GM12878 (cell line): ENCODE results near the gene DUSP12. TPM values are rescaled to one million over a fixed set of nuclear protein-coding genes. Genes with fewer than 3 reads are reported as not detected.

ENCODE experiments used
- ATF7 ChIP-seq: fragments of 450-650 bp; IDR thresholded peaks from 2 replicates; pipeline ENCODE4 v1.6.1; 2016; ENCODE audit warnings: low read depth, mild to moderate bottlenecking
- E4F1 ChIP-seq: fragments of 450-650 bp; IDR thresholded peaks from 2 replicates; pipeline ENCODE4 v1.6.1; 2018; ENCODE audit warnings: borderline replicate concordance, mild to moderate bottlenecking; ENCODE audit not compliant: partially characterized antibody
- GABPA ChIP-seq: IDR thresholded peaks from 2 replicates; pipeline ENCODE4 v1.6.1; 2014; ENCODE audit warnings: antibody characterized with exemption, low read depth, mild to moderate bottlenecking, inconsistent platforms
- HCFC1 ChIP-seq: fragments of 150-350 bp; IDR thresholded peaks from 2 replicates; pipeline ENCODE4 v1.6.1; 2014; ENCODE audit warnings: low read length
- KLF5 ChIP-seq: fragments of 450-650 bp; IDR thresholded peaks from 2 replicates; pipeline ENCODE4 v1.6.1; 2014; ENCODE audit warnings: mild to moderate bottlenecking; ENCODE audit not compliant: partially characterized antibody
- NFIC ChIP-seq: IDR thresholded peaks from 2 replicates; pipeline ENCODE4 v1.6.1; 2012; ENCODE audit warnings: low read depth, mild to moderate bottlenecking, inconsistent platforms, low read length, moderate library complexity
- RAD51 ChIP-seq: fragments of 450-650 bp; IDR thresholded peaks from 2 replicates; pipeline ENCODE4 v1.6.1; 2016; ENCODE audit warnings: moderate library complexity, mild to moderate bottlenecking, inconsistent platforms
- SPI1 ChIP-seq: IDR thresholded peaks from 2 replicates; pipeline ENCODE4 v1.6.1; 2011; ENCODE audit warnings: low read depth, mild to moderate bottlenecking, low read length, moderate library complexity, borderline replicate concordance; ENCODE audit not compliant: insufficient read depth
- YY1 ChIP-seq: IDR thresholded peaks from 2 replicates; pipeline ENCODE4 v1.6.1; 2011; ENCODE audit warnings: low read depth, mild to moderate bottlenecking, low read length
- ZNF592 ChIP-seq: fragments of 450-650 bp; IDR thresholded peaks from 2 replicates; pipeline ENCODE4 v1.6.1; 2017; ENCODE audit warnings: mild to moderate bottlenecking, moderate library complexity
- polyA plus RNA-seq, 11 experiments: library from polyadenylated mRNA; depleted of rRNA in 4 of 11; unstranded in 6 of 11; stranded (reverse) in 5 of 11; fragments of >200 nt; fragmentation: Nextera tagmentation in 4 of 11; fragmentation: Illumina TruSeq in 1 of 11; extraction: Ambion mirVana in 4 of 11; extraction: Trizol in 1 of 11; gene quantifications; 1 replicate in 1 of 11; 2 replicates in 10 of 11; pipeline versions ENCODE4 v1.2.1 to v1.2.3, GENCODE V29; 2011 to 2016; ENCODE audit warnings: inconsistent platforms in 2 of 11, missing spikeins in 2 of 11, low read depth in 1 of 11
- total RNA-seq, 4 experiments: library from RNA; depleted of rRNA in 3 of 4; stranded (reverse); fragments of >200 nt in 3 of 4; fragmentation: Illumina TruSeq in 1 of 4; extraction: Trizol in 1 of 4; gene quantifications; 2 replicates each; pipeline versions ENCODE4 v1.2.1 to v1.2.3, GENCODE V29; 2013 to 2021

DUSP12 gene
- total and polyA plus RNA-seq, 10 of the 15 experiments (the other 5 are each of a cell fraction or from before 2014, with no cell fraction given): 7.0 to 51.5 (median 35.4) TPM

- TF ChIP-seq KLF5 (peak; percentile 61), GABPA (peak; percentile 71), YY1 (peak; percentile 99), RAD51 (no peak), NFIC (no peak), E4F1 (no peak), SPI1 (no peak), HCFC1 (peak; percentile 77), ATF7 (no peak), ZNF592 (no peak)
- TF ChIP-seq, all 136 proteins: peak for 51
Measured at GRCh38 chr1:161749509-161750407, at the start of gene DUSP12 (continued).
